Transverse colon (tissue), 4 donors: Measurements from ENCODE around the gene SMG6.

ENCODE experiments used
- CTCF ChIP-seq, 5 experiments: fragments of 200-600 bp in 3 of 5; fragments of 450-650 bp in 2 of 5; sonication (generic) in 3 of 5; IDR thresholded peaks; 1 replicate in 2 of 5; 2 replicates in 3 of 5; pipeline ENCODE4 v1.5.1; 2016 to 2017; ENCODE audit warnings: antibody characterized with exemption in 5 of 5, inconsistent platforms in 3 of 5, mild to moderate bottlenecking in 2 of 5, moderate library complexity in 1 of 5
- EP300 ChIP-seq: sonication (generic); formaldehyde crosslinking; IDR thresholded peaks from one replicate; pipeline ENCODE4 v1.6.1; 2017; ENCODE audit warnings: antibody characterized with exemption, low read depth
- POLR2A ChIP-seq: fragments of 450-650 bp; IDR thresholded peaks from one replicate; pipeline ENCODE4 v1.6.1; 2016; ENCODE audit warnings: antibody characterized with exemption, mild to moderate bottlenecking, moderate library complexity
- POLR2AphosphoS5 ChIP-seq, 3 donors: sonication (generic); formaldehyde crosslinking; IDR thresholded peaks; one replicate each; pipeline ENCODE4 v1.6.1; 2016; ENCODE audit warnings: antibody characterized with exemption in 3 of 3

DNA sequence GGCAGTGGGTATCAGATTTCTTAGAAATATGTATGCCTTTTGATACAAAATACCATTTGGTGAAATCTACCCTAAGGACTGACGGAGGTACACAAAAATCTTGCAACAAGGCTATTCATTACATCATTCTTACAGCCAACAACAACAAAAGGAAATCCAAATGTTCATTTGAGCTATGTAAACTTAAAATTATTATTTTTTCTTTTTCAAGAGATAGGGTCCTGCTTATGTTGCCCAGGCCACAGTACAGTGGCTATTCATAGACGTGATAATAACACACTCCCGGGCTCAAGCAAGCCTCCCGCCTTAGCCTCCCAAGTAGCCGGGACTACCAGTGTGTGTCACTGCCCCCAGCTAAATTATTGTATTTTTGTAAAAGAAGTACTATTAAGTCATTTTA, 9.2 kb upstream of the SMG6 start:
- TF ChIP-seq CTCF (IDR thresholded peaks at IDR 0.05), result no peak
- TF ChIP-seq POLR2A, result no peak
- TF ChIP-seq EP300, result no peak
- no peak for TF ChIP-seq POLR2AphosphoS5 (IDR thresholded peaks at IDR 0.05)
